Sigmoid colon (tissue), 7 donors: ENCODE data around the gene DCUN1D2. TPM values are rescaled to one million over a fixed set of nuclear protein-coding genes. Genes with fewer than 3 reads are reported as not detected.

Source experiments
- DNase-seq: peaks from one replicate; pipeline ENCODE4 v3.0.0-alpha.2; 2019
- H3K27ac ChIP-seq, 4 donors: fragments of 200-600 bp; sonication (generic); one replicate each; pipeline ENCODE4 v1.5.1; 2016 to 2019; ENCODE audit warnings: mild to moderate bottlenecking in 1 of 4
- H3K27me3 ChIP-seq, 3 donors: fragments of 200-600 bp; sonication (generic); one replicate each; pipeline ENCODE4 v1.5.1; 2019; ENCODE audit warnings: mild to moderate bottlenecking in 1 of 3
- H3K36me3 ChIP-seq, 4 donors: fragments of 200-600 bp; sonication (generic); one replicate each; pipeline ENCODE4 v1.5.1; 2016 to 2019
- H3K4me1 ChIP-seq, 4 donors: fragments of 200-600 bp; sonication (generic); one replicate each; pipeline ENCODE4 v1.5.1; 2017 to 2019
- H3K4me3 ChIP-seq, 4 donors: fragments of 200-600 bp; sonication (generic); one replicate each; pipeline ENCODE4 v1.5.1; 2017 to 2019; ENCODE audit warnings: mild to moderate bottlenecking in 2 of 4, moderate library complexity in 1 of 4
- H3K9me3 ChIP-seq, 4 donors: fragments of 200-600 bp in 3 of 4; sonication (generic) in 3 of 4; one replicate each; pipeline versions ENCODE4 v1.5.1 to v1.6.1; 2013 to 2019
- CTCF ChIP-seq, 4 experiments: fragments of 450-650 bp in 3 of 4; fragments of 200-600 bp in 1 of 4; IDR thresholded peaks; one replicate each; pipeline ENCODE4 v1.5.1; 2016 to 2019; ENCODE audit warnings: antibody characterized with exemption in 4 of 4, mild to moderate bottlenecking in 3 of 4, moderate library complexity in 2 of 4
- EP300 ChIP-seq, 4 donors: sonication (generic); formaldehyde crosslinking; IDR thresholded peaks; one replicate each; pipeline ENCODE4 v1.6.1; 2017; ENCODE audit warnings: antibody characterized with exemption in 4 of 4
- POLR2A ChIP-seq, 2 donors: fragments of 450-650 bp; IDR thresholded peaks; one replicate each; pipeline ENCODE4 v1.6.1; 2016; ENCODE audit warnings: antibody characterized with exemption in 2 of 2, mild to moderate bottlenecking in 2 of 2, moderate library complexity in 2 of 2
- POLR2AphosphoS5 ChIP-seq, 4 donors: sonication (generic); formaldehyde crosslinking; IDR thresholded peaks; one replicate each; pipeline ENCODE4 v1.6.1; 2017; ENCODE audit warnings: antibody characterized with exemption in 4 of 4
- WGBS, 2 donors: extraction: QIAGEN DNeasy Blood & Tissue Kit; methylation state at CpG; one replicate each; pipeline ENCODE4 v1.1.7; 2013; 5-methylcytosine and 5-hydroxymethylcytosine counted together
- intact Hi-C: fragments of 100-400 bp; cut with DNase I; formaldehyde crosslinking; loops from one replicate; pipeline ENCODE4 v1.15.1; 2023
- polyA plus RNA-seq, 3 donors: library from polyadenylated mRNA; stranded (reverse); fragments of 200-250 nt; gene quantifications; one replicate each; pipeline ENCODE4 v1.2.3, GENCODE V29; 2013
- total RNA-seq, 4 donors: library from RNA; depleted of rRNA; stranded (reverse); fragments of >200 nt; gene quantifications; one replicate each; pipeline ENCODE4 v1.1.0, GENCODE V29; 2016
- donor health status: healthy with polysubstance abuse.
- donor health status: Bipolar disorder and iron deficiency.
- donor health status: healthy.

Gene DCUN1D2
- total and polyA plus RNA-seq, 7 donors: 6.6 to 33.0 (median 20.6) TPM

GRCh38 chr13:113476811-113477210, 13.7 kb downstream of the DCUN1D2 start:
- intact Hi-C loops: no loop called here
- DNase-seq: no peak
- peaks cover 0 to 71% (median 20%) of the 10 kb centered on the region in 4 donors for H3K36me3 ChIP-seq
- no peaks in the 10 kb centered on the region for H3K9me3 ChIP-seq
- WGBS, 2 donors: 98% methylated on average over 7 of the region's 7 CpGs
- no peak overlapping the region for H3K27ac ChIP-seq
- TF ChIP-seq CTCF (IDR thresholded peaks at IDR 0.05) (no peak), EP300 (IDR thresholded peaks at IDR 0.05) (no peak), POLR2A (IDR thresholded peaks at IDR 0.05) (no peak), POLR2AphosphoS5 (IDR thresholded peaks at IDR 0.05) (no peak)
- H3K4me3 ChIP-seq: no peak overlapping the region
- no peaks in the 10 kb centered on the region for H3K27me3 ChIP-seq
- peaks cover 0 to under 1% (median 0%) of the 10 kb centered on the region in 4 donors for H3K4me1 ChIP-seq

- no peaks in the 10 kb centered on the region for H3K9me3 ChIP-seq
- no peak for DNase-seq
- no peak for TF ChIP-seq POLR2A (IDR thresholded peaks at IDR 0.05)
- no peak for TF ChIP-seq EP300 (IDR thresholded peaks at IDR 0.05)
- TF ChIP-seq POLR2AphosphoS5 (IDR thresholded peaks at IDR 0.05): no peak
- no peak for TF ChIP-seq CTCF (IDR thresholded peaks at IDR 0.05)
- H3K27ac ChIP-seq: no peak overlapping the region
- H3K36me3 ChIP-seq: peaks cover 0 to 75% (median 20%) of the 10 kb centered on the region in 4 donors
- 96 to 97% methylated on average over 12 of the region's 12 CpGs for WGBS, 2 donors
- intact Hi-C loops: no loop called here
- H3K27me3 ChIP-seq: no peaks in the 10 kb centered on the region
- no peaks in the 10 kb centered on the region for H3K4me1 ChIP-seq
- H3K4me3 ChIP-seq: no peak overlapping the region
These were observed 14.6 kb downstream of the DCUN1D2 start for GRCh38 chr13:113475911-113476310.

GRCh38 chr13:113475280-113475679, 15.2 kb downstream of the DCUN1D2 start:
- no peak overlapping the region for H3K27ac ChIP-seq
- no peak overlapping the region for H3K4me3 ChIP-seq
- no peaks in the 10 kb centered on the region for H3K4me1 ChIP-seq
- WGBS, 2 donors: 97% methylated on average over 11 of the region's 11 CpGs
- TF ChIP-seq CTCF (IDR thresholded peaks at IDR 0.05): no peak
- H3K36me3 ChIP-seq: peaks cover 0 to 74% (median 20%) of the 10 kb centered on the region in 4 donors
- intact Hi-C loops: no loop called here
- no peaks in the 10 kb centered on the region for H3K9me3 ChIP-seq
- H3K27me3 ChIP-seq: no peaks in the 10 kb centered on the region
- no peak for DNase-seq

GRCh38 chr13:113474179-113474578, 16.3 kb downstream of the DCUN1D2 start:
- TF ChIP-seq POLR2A (IDR thresholded peaks at IDR 0.05) (no peak), EP300 (IDR thresholded peaks at IDR 0.05) (no peak), CTCF (IDR thresholded peaks at IDR 0.05) (no peak), POLR2AphosphoS5 (IDR thresholded peaks at IDR 0.05) (no peak)

GRCh38 chr13:113472355-113473025, 18.0 kb downstream of the DCUN1D2 start:
- no peaks in the 10 kb centered on the region for H3K9me3 ChIP-seq
- intact Hi-C loops: no loop called here
- H3K4me1 ChIP-seq: no peaks in the 10 kb centered on the region
- no peak overlapping the region for H3K4me3 ChIP-seq
- no peak for TF ChIP-seq EP300 (IDR thresholded peaks at IDR 0.05)
- no peak for TF ChIP-seq POLR2A (IDR thresholded peaks at IDR 0.05)
- no peak for TF ChIP-seq CTCF (IDR thresholded peaks at IDR 0.05)
- no peak for TF ChIP-seq POLR2AphosphoS5 (IDR thresholded peaks at IDR 0.05)
- peaks cover 0 to 54% (median 20%) of the 10 kb centered on the region in 4 donors for H3K36me3 ChIP-seq
- no peaks in the 10 kb centered on the region for H3K27me3 ChIP-seq
- 95 to 96% methylated on average over 28 of the region's 28 CpGs for WGBS, 2 donors
- H3K27ac ChIP-seq: peak overlapping the region in 3 of 4 donors; percentile 6 to 30 (median 12)
- no peak for DNase-seq

More at GRCh38 chr13:113474179-113474578, 16.3 kb downstream of the DCUN1D2 start:
- Histone ChIP-seq H3K27me3 (no peaks in the 10 kb centered on the region), H3K27ac (no peak overlapping the region), H3K4me1 (no peaks in the 10 kb centered on the region), H3K36me3 (peaks cover 0 to 63% (median 18%) of the 10 kb centered on the region in 4 donors), H3K9me3 (no peaks in the 10 kb centered on the region), H3K4me3 (no peak overlapping the region)
- DNase-seq: no peak
- WGBS, 2 donors: 85 to 88% methylated on average over 10 of the region's 10 CpGs
- intact Hi-C loops: no loop called here
